Endodermal cell (in vitro differentiated cells): ENCODE measurements around the gene DDX27. TPM values are rescaled to one million over a fixed set of nuclear protein-coding genes. Genes with fewer than 3 reads are reported as not detected.
A peak's percentile ranks its signal among the peaks of the same experiment; 100 is the strongest.

Experiments used
- DNase-seq: peaks from one replicate; pipeline ENCODE4 v3.0.0-alpha.2; 2017
- H3K27ac ChIP-seq: 2 replicates; pipeline ENCODE4 v1.5.1; 2013; ENCODE audit warnings: mild to moderate bottlenecking, low read depth, low read length, moderate library complexity
- H3K27me3 ChIP-seq: 2 replicates; pipeline ENCODE4 v1.6.1; 2013; ENCODE audit warnings: mild to moderate bottlenecking, low read length, moderate library complexity; ENCODE audit not compliant: insufficient read depth, control insufficient read depth, poor library complexity, severe bottlenecking
- H3K36me3 ChIP-seq: 2 replicates; pipeline ENCODE4 v1.7.0; 2013; ENCODE audit warnings: mild to moderate bottlenecking, low read length, moderate library complexity; ENCODE audit not compliant: control insufficient read depth, insufficient read depth
- H3K4me1 ChIP-seq: one replicate; pipeline ENCODE4 v1.7.0; 2013; ENCODE audit warnings: low read length; ENCODE audit not compliant: control insufficient read depth, insufficient read depth
- H3K4me3 ChIP-seq: 2 replicates; pipeline ENCODE4 v1.5.1; 2013; ENCODE audit warnings: mild to moderate bottlenecking, low read length, moderate library complexity
- H3K9ac ChIP-seq: 2 replicates; pipeline ENCODE4 v1.6.1; 2013; ENCODE audit warnings: mild to moderate bottlenecking, low read length, moderate library complexity; ENCODE audit not compliant: poor library complexity, severe bottlenecking; ENCODE audit errors: extremely low read depth
- H3K9me3 ChIP-seq: 2 replicates; pipeline ENCODE4 v1.6.1; 2013; ENCODE audit warnings: mild to moderate bottlenecking, low read length, moderate library complexity; ENCODE audit not compliant: control insufficient read depth
- H3K27ac Mint-ChIP-seq: 2 replicates; pipeline ENCODE4 v1.8.0; 2020; ENCODE audit warnings: mixed read lengths
- H3K27me3 Mint-ChIP-seq: 2 replicates; pipeline ENCODE4 v1.8.0; 2021; ENCODE audit warnings: mild to moderate bottlenecking, mixed read lengths; ENCODE audit not compliant: insufficient read depth
- H3K36me3 Mint-ChIP-seq: 2 replicates; pipeline ENCODE4 v1.8.0; 2020; ENCODE audit warnings: low read depth, mixed read lengths
- H3K4me1 Mint-ChIP-seq: 2 replicates; pipeline ENCODE4 v1.8.0; 2020; ENCODE audit warnings: mixed read lengths
- H3K4me3 Mint-ChIP-seq: 2 replicates; pipeline ENCODE4 v1.8.0; 2020; ENCODE audit warnings: mild to moderate bottlenecking, moderate library complexity, mixed read lengths
- H3K9me3 Mint-ChIP-seq: 2 replicates; pipeline ENCODE4 v1.8.0; 2020; ENCODE audit warnings: mild to moderate bottlenecking, mixed read lengths
- CTCF ChIP-seq: fragments of 200-600 bp; sonication (generic); conservative IDR thresholded peaks from 2 replicates; pipeline ENCODE4 v1.5.0; 2021; ENCODE audit warnings: antibody characterized with exemption, mild to moderate bottlenecking
- WGBS, 2 experiments: methylation state at CpG; one replicate each; pipeline versions ENCODE4 v1.1.5 to v1.1.7; 2013; ENCODE audit warnings: missing lambda C conversion rate in 2 of 2, mixed read lengths in 1 of 2; ENCODE audit not compliant: insufficient coverage in 1 of 2, insufficient read length in 1 of 2; 5-methylcytosine and 5-hydroxymethylcytosine counted together
- total RNA-seq, 2 donors: library from RNA; stranded (reverse); fragmentation: NEBNext Ultra II Directional in 1 of 2; extraction: Animal tissue kit (Norgen Biotek cat#: 25700) in 1 of 2; gene quantifications; 2 replicates in 1 of 2; 3 replicates in 1 of 2; pipeline ENCODE4 v1.2.1, GENCODE V29; 2021

Gene DDX27
- total RNA-seq, 2 donors from 2014 or later: 40.4 to 45.2 TPM

- Mint-ChIP-seq H3K36me3 (peaks cover 57% of the 10 kb centered on the region), H3K27me3 (no peaks in the 10 kb centered on the region), H3K27ac (peak overlapping the region; percentile 64), H3K9me3 (no peaks in the 10 kb centered on the region), H3K4me1 (no peaks in the 10 kb centered on the region), H3K4me3 (no peak overlapping the region)
- no peaks in the 10 kb centered on the region for H3K27me3 ChIP-seq
- DNase-seq: no peak
- H3K4me1 ChIP-seq: no peaks in the 10 kb centered on the region
- no peak overlapping the region for H3K4me3 ChIP-seq
- H3K9me3 ChIP-seq: no peaks in the 10 kb centered on the region
- TF ChIP-seq CTCF: no peak
- H3K27ac ChIP-seq: no peak overlapping the region
- peaks cover 96% of the 10 kb centered on the region for H3K36me3 ChIP-seq
- H3K9ac ChIP-seq: no peak overlapping the region
- WGBS, 2 experiments: 93 to 94% methylated on average over 8 of the region's 8 CpGs
These were observed 28.0 kb downstream of the DDX27 start for GRCh38 chr20:49247169-49247723.

- no peak overlapping the region for H3K4me3 Mint-ChIP-seq
- Histone ChIP-seq H3K4me1 (no peaks in the 10 kb centered on the region), H3K9ac (no peak overlapping the region), H3K27me3 (no peaks in the 10 kb centered on the region), H3K36me3 (peaks cover 96% of the 10 kb centered on the region), H3K9me3 (no peaks in the 10 kb centered on the region), H3K27ac (no peak overlapping the region), H3K4me3 (no peak overlapping the region)
- no peak overlapping the region for H3K27ac Mint-ChIP-seq
- TF ChIP-seq CTCF: no peak
- no peaks in the 10 kb centered on the region for H3K27me3 Mint-ChIP-seq
- no peaks in the 10 kb centered on the region for H3K9me3 Mint-ChIP-seq
- H3K36me3 Mint-ChIP-seq: peaks cover 60% of the 10 kb centered on the region
- no peaks in the 10 kb centered on the region for H3K4me1 Mint-ChIP-seq
- WGBS, 2 experiments: 93 to 96% methylated on average over 5 of the region's 5 CpGs
- no peak for DNase-seq
These were observed 28.6 kb downstream of the DDX27 start for GRCh38 chr20:49247792-49248191.

GRCh38 chr20:49248301-49248700 lies 29.1 kb downstream of the DDX27 start:
- H3K36me3 ChIP-seq: peaks cover 96% of the 10 kb centered on the region
- no peak overlapping the region for H3K9ac ChIP-seq
- H3K4me1 Mint-ChIP-seq: no peaks in the 10 kb centered on the region
- H3K9me3 Mint-ChIP-seq: no peaks in the 10 kb centered on the region
- no peaks in the 10 kb centered on the region for H3K9me3 ChIP-seq
- no peaks in the 10 kb centered on the region for H3K4me1 ChIP-seq
- no peaks in the 10 kb centered on the region for H3K27me3 ChIP-seq
- H3K27me3 Mint-ChIP-seq: no peaks in the 10 kb centered on the region
- no peak overlapping the region for H3K4me3 Mint-ChIP-seq
- TF ChIP-seq CTCF: no peak
- H3K4me3 ChIP-seq: no peak overlapping the region
- H3K27ac ChIP-seq: no peak overlapping the region
- no peak overlapping the region for H3K27ac Mint-ChIP-seq
- H3K36me3 Mint-ChIP-seq: peaks cover 61% of the 10 kb centered on the region
- WGBS, 2 experiments: 94 to 97% methylated on average over 10 of the region's 10 CpGs
- DNase-seq: no peak
